ENCODE data around the gene NELL1.

Gene NELL1

GRCh38 chr11:20668844-20669819, at the start of gene NELL1:
Gene NELL1, plus strand, starts transcription at chr11:20669586.
- FAIRE-seq (no peak), DNase-seq (ENCODE audit: low spot score) (no peak)

- FAIRE-seq (no peak), DNase-seq (ENCODE audit: low spot score) (no peak)
Measured at GRCh38 chr11:20620988-20621387, 48.4 kb upstream of the NELL1 start.

- FAIRE-seq (no peak), DNase-seq (ENCODE audit: low spot score) (no peak)
Measured at GRCh38 chr11:20621679-20622078, 47.7 kb upstream of the NELL1 start.

- FAIRE-seq (no peak), DNase-seq (ENCODE audit: low spot score) (no peak)
Measured at GRCh38 chr11:20623252-20623651, 46.1 kb upstream of the NELL1 start.

- FAIRE-seq, result no peak
- DNase-seq (ENCODE audit: low spot score), result no peak
Measured at GRCh38 chr11:20626279-20626678, 43.1 kb upstream of the NELL1 start.

GRCh38 chr11:20627026-20627425, 42.4 kb upstream of the NELL1 start:
- FAIRE-seq, result no peak
- DNase-seq (ENCODE audit: low spot score), result no peak

GRCh38 chr11:20627701-20628100, 41.7 kb upstream of the NELL1 start:
- FAIRE-seq, result no peak
- no peak for DNase-seq (ENCODE audit: low spot score)

GRCh38 chr11:20631519-20632168, 37.7 kb upstream of the NELL1 start:
- FAIRE-seq, result no peak
- DNase-seq (ENCODE audit: low spot score), result no peak

GRCh38 chr11:20632169-20632532, 37.2 kb upstream of the NELL1 start:
- DNase-seq (ENCODE audit: low spot score) (no peak), FAIRE-seq (no peak)

GRCh38 chr11:20634044-20634443, 35.3 kb upstream of the NELL1 start:
- DNase-seq (ENCODE audit: low spot score) (no peak), FAIRE-seq (no peak)

GRCh38 chr11:20634781-20635180, 34.6 kb upstream of the NELL1 start:
- no peak for FAIRE-seq
- DNase-seq (ENCODE audit: low spot score), result no peak

GRCh38 chr11:20638074-20638473, 31.3 kb upstream of the NELL1 start:
- FAIRE-seq, result no peak
- no peak for DNase-seq (ENCODE audit: low spot score)

- FAIRE-seq (no peak), DNase-seq (ENCODE audit: low spot score) (no peak)
Measured at GRCh38 chr11:20639688-20640087, 29.7 kb upstream of the NELL1 start.

- no peak for DNase-seq (ENCODE audit: low spot score)
- no peak for FAIRE-seq
Measured at GRCh38 chr11:20640401-20640800, 29.0 kb upstream of the NELL1 start.

GRCh38 chr11:20644360-20644759, 25.0 kb upstream of the NELL1 start:
- DNase-seq (ENCODE audit: low spot score), result no peak
- FAIRE-seq, result no peak

GRCh38 chr11:20647976-20648565, 21.3 kb upstream of the NELL1 start:
- DNase-seq (ENCODE audit: low spot score) (peak; percentile 11), FAIRE-seq (peak; percentile 33)

GRCh38 chr11:20652150-20652806, 17.1 kb upstream of the NELL1 start:
- FAIRE-seq, result no peak
- DNase-seq (ENCODE audit: low spot score), result no peak

- FAIRE-seq (no peak), DNase-seq (ENCODE audit: low spot score) (no peak)
Measured at GRCh38 chr11:20654038-20654437, 15.3 kb upstream of the NELL1 start.

- no peak for DNase-seq (ENCODE audit: low spot score)
Measured at GRCh38 chr11:20656901-20657300, 12.5 kb upstream of the NELL1 start.

GRCh38 chr11:20658135-20658534, 11.3 kb upstream of the NELL1 start:
- FAIRE-seq (no peak), DNase-seq (ENCODE audit: low spot score) (no peak)

More at GRCh38 chr11:20656901-20657300, 12.5 kb upstream of the NELL1 start:
- no peak for FAIRE-seq

GRCh38 chr11:20661445-20661844, 7.9 kb upstream of the NELL1 start:
- DNase-seq (ENCODE audit: low spot score) (no peak), FAIRE-seq (no peak)

- FAIRE-seq (no peak), DNase-seq (ENCODE audit: low spot score) (no peak)
Measured at GRCh38 chr11:20661850-20662249, 7.5 kb upstream of the NELL1 start.
